ENCODE measurements around the gene CACNA1A.
"Not testable (repeated sequence)": the region's sequence is repeated elsewhere in the genome, so short reads cannot be mapped to it uniquely, and the experiment has no call there.

CACNA1A gene

GRCh38 chr19:13373599-13373998 lies 132.7 kb downstream of the CACNA1A start:
- 81 to 82% methylated on average over 3 of the region's 3 CpGs for WGBS, 2 experiments

GRCh38 chr19:13370948-13371347 lies 135.3 kb downstream of the CACNA1A start:
- no peak overlapping the region for H3K27ac ChIP-seq (ENCODE audit: insufficient read depth, low read depth, low read length, poor library complexity, severe bottlenecking)
- 89 to 95% methylated on average over 5 of the region's 5 CpGs for WGBS, 2 experiments
- no peaks in the 10 kb centered on the region for H3K9me3 ChIP-seq (ENCODE audit: control insufficient read depth, low read length)
- H3K27me3 ChIP-seq (ENCODE audit: control insufficient read depth, insufficient read depth, low read length, poor library complexity, severe bottlenecking), result no peaks in the 10 kb centered on the region
- no peaks in the 10 kb centered on the region for H3K4me1 ChIP-seq (ENCODE audit: control insufficient read depth, insufficient read depth, low read length)
- H3K36me3 ChIP-seq (ENCODE audit: control insufficient read depth, insufficient read depth, low read length), result no peaks in the 10 kb centered on the region
- H3K4me3 ChIP-seq (ENCODE audit: insufficient read depth, low read depth, low read length), result no peak overlapping the region

More at GRCh38 chr19:13373599-13373998, 132.7 kb downstream of the CACNA1A start:
- H3K4me3 ChIP-seq (ENCODE audit: insufficient read depth, low read depth, low read length), result no peak overlapping the region
- H3K27me3 ChIP-seq (ENCODE audit: control insufficient read depth, insufficient read depth, low read length, poor library complexity, severe bottlenecking), result no peaks in the 10 kb centered on the region
- no peaks in the 10 kb centered on the region for H3K36me3 ChIP-seq (ENCODE audit: control insufficient read depth, insufficient read depth, low read length)
- H3K9me3 ChIP-seq (ENCODE audit: control insufficient read depth, low read length), result no peaks in the 10 kb centered on the region
- no peak overlapping the region for H3K27ac ChIP-seq (ENCODE audit: insufficient read depth, low read depth, low read length, poor library complexity, severe bottlenecking)
- H3K4me1 ChIP-seq (ENCODE audit: control insufficient read depth, insufficient read depth, low read length), result no peaks in the 10 kb centered on the region

DNA sequence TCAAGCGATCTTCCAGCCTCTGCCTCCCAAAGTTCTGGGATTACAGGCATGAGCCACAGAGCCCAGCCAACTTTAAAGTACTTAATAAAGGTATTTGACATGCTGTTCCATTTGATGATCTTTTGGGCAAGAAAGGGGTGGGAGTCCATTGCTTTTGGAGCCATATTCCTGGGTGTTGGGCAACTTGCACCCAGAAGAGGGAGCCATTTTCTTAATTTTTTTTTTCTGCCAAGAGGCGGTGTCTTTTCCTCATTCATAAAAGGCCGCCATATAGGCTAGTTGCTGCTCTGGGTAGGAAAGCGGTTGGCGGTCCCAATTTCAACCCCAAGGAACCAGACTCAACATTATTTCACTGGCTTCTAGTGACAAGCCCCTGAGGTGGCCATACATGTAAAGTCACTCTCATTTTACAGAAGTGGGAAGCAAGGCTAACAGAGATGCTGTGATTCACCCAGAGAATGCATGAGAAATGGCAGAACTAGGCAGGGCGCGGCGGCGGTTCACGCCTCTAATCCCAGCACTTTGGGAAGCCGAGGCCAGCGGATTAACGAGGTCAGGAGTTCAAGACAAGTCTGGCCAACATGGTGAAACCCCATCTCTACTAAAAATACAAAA lies 139.6 kb downstream of the CACNA1A start:
- Histone ChIP-seq H3K27ac (ENCODE audit: insufficient read depth, low read depth, low read length, poor library complexity, severe bottlenecking) (no peak overlapping the region), H3K36me3 (ENCODE audit: control insufficient read depth, insufficient read depth, low read length) (no peaks in the 10 kb centered on the region), H3K9me3 (ENCODE audit: control insufficient read depth, low read length) (no peaks in the 10 kb centered on the region), H3K27me3 (ENCODE audit: control insufficient read depth, insufficient read depth, low read length, poor library complexity, severe bottlenecking) (no peaks in the 10 kb centered on the region), H3K4me1 (ENCODE audit: control insufficient read depth, insufficient read depth, low read length) (no peaks in the 10 kb centered on the region), H3K4me3 (ENCODE audit: insufficient read depth, low read depth, low read length) (no peak overlapping the region)
- 82% methylated on average over 13 of the region's 13 CpGs for WGBS, 2 experiments

DNA sequence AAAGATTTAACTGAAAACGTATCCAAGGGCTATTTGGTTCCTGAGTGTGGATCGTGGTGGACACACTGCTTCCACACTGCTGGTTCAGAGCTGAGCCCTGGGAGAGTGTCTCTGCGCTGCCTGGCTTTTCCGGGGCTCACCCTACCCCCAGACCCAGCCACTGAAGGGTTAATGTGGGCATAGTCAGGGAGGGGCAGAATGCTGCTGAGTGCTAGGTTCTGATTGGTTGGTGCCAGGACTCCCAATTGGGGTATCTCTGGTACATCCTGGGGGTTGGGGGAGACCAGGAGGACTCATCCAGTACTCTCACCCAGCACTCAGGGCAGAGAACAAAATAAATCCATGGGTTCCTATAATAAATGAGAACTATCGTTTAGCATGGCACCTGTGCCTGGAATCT lies 142.3 kb downstream of the CACNA1A start:
- 88 to 89% methylated on average over 5 of the region's 5 CpGs for WGBS, 2 experiments

GRCh38 chr19:13363245-13363644 lies 143.0 kb downstream of the CACNA1A start:
- H3K9me3 ChIP-seq (ENCODE audit: control insufficient read depth, low read length), result peaks cover 2% of the 10 kb centered on the region
- no peaks in the 10 kb centered on the region for H3K4me1 ChIP-seq (ENCODE audit: control insufficient read depth, insufficient read depth, low read length)
- 77 to 83% methylated on average over 5 of the region's 7 CpGs for WGBS, 2 experiments
- no peaks in the 10 kb centered on the region for H3K27me3 ChIP-seq (ENCODE audit: control insufficient read depth, insufficient read depth, low read length, poor library complexity, severe bottlenecking)
- H3K36me3 ChIP-seq (ENCODE audit: control insufficient read depth, insufficient read depth, low read length), result peaks cover 7% of the 10 kb centered on the region
- no peak overlapping the region for H3K4me3 ChIP-seq (ENCODE audit: insufficient read depth, low read depth, low read length)
- no peak overlapping the region for H3K27ac ChIP-seq (ENCODE audit: insufficient read depth, low read depth, low read length, poor library complexity, severe bottlenecking)

More for the DNA sequence above, 142.3 kb downstream of the CACNA1A start:
- Histone ChIP-seq H3K4me3 (ENCODE audit: insufficient read depth, low read depth, low read length) (no peak overlapping the region), H3K27me3 (ENCODE audit: control insufficient read depth, insufficient read depth, low read length, poor library complexity, severe bottlenecking) (no peaks in the 10 kb centered on the region), H3K36me3 (ENCODE audit: control insufficient read depth, insufficient read depth, low read length) (peaks cover 7% of the 10 kb centered on the region), H3K27ac (ENCODE audit: insufficient read depth, low read depth, low read length, poor library complexity, severe bottlenecking) (no peak overlapping the region), H3K4me1 (ENCODE audit: control insufficient read depth, insufficient read depth, low read length) (no peaks in the 10 kb centered on the region), H3K9me3 (ENCODE audit: control insufficient read depth, low read length) (peaks cover 2% of the 10 kb centered on the region)

DNA sequence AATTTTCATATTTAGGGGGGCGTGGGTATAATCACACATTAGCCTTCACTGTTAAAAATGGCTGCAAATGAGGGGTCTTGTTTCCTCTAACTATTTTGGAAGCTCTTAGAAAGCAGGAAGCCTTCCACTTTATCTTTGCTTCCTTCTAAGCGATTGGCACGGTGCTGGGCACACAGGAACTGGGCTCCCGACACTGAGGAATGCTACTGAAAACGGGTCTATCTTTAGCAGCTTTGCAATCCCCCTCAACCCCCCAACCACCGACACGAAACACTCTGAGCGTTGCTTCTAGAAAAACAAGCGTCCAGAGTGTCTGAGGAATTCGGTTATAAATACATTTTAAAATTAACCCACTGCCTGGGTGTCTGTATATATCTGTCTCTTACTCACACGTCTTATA lies 143.6 kb downstream of the CACNA1A start:
- Histone ChIP-seq H3K9me3 (ENCODE audit: control insufficient read depth, low read length) (peaks cover 2% of the 10 kb centered on the region), H3K27me3 (ENCODE audit: control insufficient read depth, insufficient read depth, low read length, poor library complexity, severe bottlenecking) (no peaks in the 10 kb centered on the region), H3K4me1 (ENCODE audit: control insufficient read depth, insufficient read depth, low read length) (no peaks in the 10 kb centered on the region), H3K4me3 (ENCODE audit: insufficient read depth, low read depth, low read length) (no peak overlapping the region), H3K27ac (ENCODE audit: insufficient read depth, low read depth, low read length, poor library complexity, severe bottlenecking) (no peak overlapping the region), H3K36me3 (ENCODE audit: control insufficient read depth, insufficient read depth, low read length) (peaks cover 8% of the 10 kb centered on the region)
- WGBS, 2 experiments, result 92 to 94% methylated on average over 11 of the region's 11 CpGs

GRCh38 chr19:13361726-13362125 lies 144.6 kb downstream of the CACNA1A start:
- not testable (repeated sequence) for H3K27ac ChIP-seq (ENCODE audit: insufficient read depth, low read depth, low read length, poor library complexity, severe bottlenecking); H3K27me3 ChIP-seq (ENCODE audit: control insufficient read depth, insufficient read depth, low read length, poor library complexity, severe bottlenecking); H3K4me1 ChIP-seq (ENCODE audit: control insufficient read depth, insufficient read depth, low read length); H3K9me3 ChIP-seq (ENCODE audit: control insufficient read depth, low read length); H3K4me3 ChIP-seq (ENCODE audit: insufficient read depth, low read depth, low read length)
- 96 to 99% methylated on average over 3 of the region's 3 CpGs for WGBS, 2 experiments
- peaks cover 16% of the 10 kb centered on the region for H3K36me3 ChIP-seq (ENCODE audit: control insufficient read depth, insufficient read depth, low read length)

DNA sequence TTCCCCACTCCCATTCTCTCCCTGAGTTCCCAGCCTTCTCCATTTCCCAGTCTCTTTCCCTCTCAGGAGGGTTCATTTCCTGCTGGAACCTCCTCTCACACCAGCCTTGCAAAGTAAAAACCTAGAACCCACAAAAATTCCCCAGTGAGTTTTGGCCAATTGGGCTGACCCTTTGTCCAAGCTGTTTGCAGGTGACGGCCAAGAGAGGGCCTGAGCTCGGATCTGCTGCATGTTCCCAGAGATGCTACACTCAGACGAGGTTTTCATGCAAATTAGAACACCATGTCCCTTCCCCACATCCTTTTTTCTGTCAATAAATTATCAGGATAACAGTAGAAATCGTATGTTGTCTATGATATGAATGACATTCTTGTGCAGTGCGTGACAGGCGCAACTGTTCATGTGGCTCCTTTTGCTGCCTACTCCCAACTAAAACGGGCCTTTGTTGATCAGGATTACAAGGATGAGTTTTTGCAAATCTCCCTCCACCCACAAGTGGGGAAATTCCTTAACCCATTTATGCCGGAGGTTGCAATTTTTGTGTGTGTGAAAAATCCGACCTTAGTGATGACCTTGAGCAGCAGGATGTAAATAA lies 149.5 kb downstream of the CACNA1A start:
- 90 to 91% methylated on average over 9 of the region's 9 CpGs for WGBS, 2 experiments
- peaks cover 2% of the 10 kb centered on the region for H3K9me3 ChIP-seq (ENCODE audit: control insufficient read depth, low read length)
- H3K4me1 ChIP-seq (ENCODE audit: control insufficient read depth, insufficient read depth, low read length), result no peaks in the 10 kb centered on the region
- H3K27me3 ChIP-seq (ENCODE audit: control insufficient read depth, insufficient read depth, low read length, poor library complexity, severe bottlenecking), result no peaks in the 10 kb centered on the region
- H3K27ac ChIP-seq (ENCODE audit: insufficient read depth, low read depth, low read length, poor library complexity, severe bottlenecking), result no peak overlapping the region
- H3K4me3 ChIP-seq (ENCODE audit: insufficient read depth, low read depth, low read length), result no peak overlapping the region
- H3K36me3 ChIP-seq (ENCODE audit: control insufficient read depth, insufficient read depth, low read length), result peaks cover 16% of the 10 kb centered on the region

- no peaks in the 10 kb centered on the region for H3K27me3 ChIP-seq (ENCODE audit: control insufficient read depth, insufficient read depth, low read length, poor library complexity, severe bottlenecking)
- no peak overlapping the region for H3K4me3 ChIP-seq (ENCODE audit: insufficient read depth, low read depth, low read length)
- H3K4me1 ChIP-seq (ENCODE audit: control insufficient read depth, insufficient read depth, low read length), result no peaks in the 10 kb centered on the region
- H3K9me3 ChIP-seq (ENCODE audit: control insufficient read depth, low read length), result peaks cover 2% of the 10 kb centered on the region
- H3K27ac ChIP-seq (ENCODE audit: insufficient read depth, low read depth, low read length, poor library complexity, severe bottlenecking), result no peak overlapping the region
- WGBS, 2 experiments, result 92 to 93% methylated on average over 8 of the region's 8 CpGs
- H3K36me3 ChIP-seq (ENCODE audit: control insufficient read depth, insufficient read depth, low read length), result peaks cover 16% of the 10 kb centered on the region
Measured at GRCh38 chr19:13356185-13356584, 150.1 kb downstream of the CACNA1A start.

DNA sequence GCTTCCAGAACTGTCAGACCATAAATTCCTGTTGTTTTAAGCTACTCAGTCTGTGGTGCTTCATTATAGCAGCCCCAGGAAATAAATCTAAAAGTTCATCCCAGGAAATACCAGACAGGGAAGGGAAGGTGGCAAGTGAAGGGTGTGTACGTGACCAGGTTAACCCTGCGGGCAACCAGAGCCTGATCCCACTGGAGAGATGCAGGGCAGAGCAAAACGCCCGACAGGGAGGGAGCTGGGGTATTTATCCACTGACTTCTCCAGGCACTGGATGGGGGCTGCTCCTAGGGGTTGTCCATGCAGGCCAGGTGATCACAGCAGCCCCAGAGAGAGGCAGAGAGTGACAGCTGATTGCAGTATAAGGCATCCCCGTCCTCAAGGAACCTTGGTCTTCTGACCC lies 150.9 kb downstream of the CACNA1A start:
- Histone ChIP-seq H3K4me3 (ENCODE audit: insufficient read depth, low read depth, low read length) (no peak overlapping the region), H3K9me3 (ENCODE audit: control insufficient read depth, low read length) (peaks cover 2% of the 10 kb centered on the region), H3K27ac (ENCODE audit: insufficient read depth, low read depth, low read length, poor library complexity, severe bottlenecking) (no peak overlapping the region), H3K27me3 (ENCODE audit: control insufficient read depth, insufficient read depth, low read length, poor library complexity, severe bottlenecking) (no peaks in the 10 kb centered on the region), H3K36me3 (ENCODE audit: control insufficient read depth, insufficient read depth, low read length) (peaks cover 18% of the 10 kb centered on the region), H3K4me1 (ENCODE audit: control insufficient read depth, insufficient read depth, low read length) (no peaks in the 10 kb centered on the region)
- WGBS, 2 experiments, result 96% methylated on average over 5 of the region's 5 CpGs
